WTC11 (cell line): ENCODE measurements around the gene NKAP. TPM values are rescaled to one million over a fixed set of nuclear protein-coding genes. Genes with fewer than 3 reads are reported as not detected.
"Not testable (repeated sequence)": the region's sequence is repeated elsewhere in the genome, so short reads cannot be mapped to it uniquely, and the experiment has no call there.

ENCODE experiments used
- ATAC-seq: fragments of 200-7000 bp; cut with Tn5 transposase; 2 replicates; pipeline ENCODE4 v1.10.0; 2021; ENCODE audit warnings: mild to moderate bottlenecking, moderate library complexity
- CTCF ChIA-PET: fragments of 300-600 bp; sonication (Branson Sonifier 250); formaldehyde crosslinking; loops from one replicate; lab custom pipeline; 2021; ENCODE audit warnings: antibody characterized with exemption; lab: Charles Lee
- POLR2A ChIA-PET: fragments of 350-600 bp; sonication (Branson Sonifier 250); formaldehyde crosslinking; loops from one replicate; lab custom pipeline; 2021; ENCODE audit warnings: antibody characterized with exemption; lab: Charles Lee
- DNase-seq: peaks from one replicate; pipeline ENCODE4 v3.0.0; 2021; ENCODE audit warnings: low spot score
- H3K27ac Mint-ChIP-seq: 2 replicates; pipeline ENCODE4 v1.8.0; 2021; ENCODE audit warnings: mixed read lengths
- H3K27me3 Mint-ChIP-seq: 2 replicates; pipeline ENCODE4 v1.8.0; 2021; ENCODE audit warnings: low read depth, mild to moderate bottlenecking, moderate library complexity, mixed read lengths
- H3K36me3 Mint-ChIP-seq: 2 replicates; pipeline ENCODE4 v1.8.0; 2021; ENCODE audit warnings: mixed read lengths
- H3K4me1 Mint-ChIP-seq: 2 replicates; pipeline ENCODE4 v1.8.0; 2022; ENCODE audit warnings: mixed read lengths
- H3K4me3 Mint-ChIP-seq: 2 replicates; pipeline ENCODE4 v1.8.0; 2021; ENCODE audit warnings: mild to moderate bottlenecking, moderate library complexity, mixed read lengths
- H3K9me3 Mint-ChIP-seq: 2 replicates; pipeline ENCODE4 v1.8.0; 2021; ENCODE audit warnings: mixed read lengths
- ATF3 ChIP-seq: sonication (generic); formaldehyde crosslinking; conservative IDR thresholded peaks from 2 replicates; pipeline ENCODE4 v1.8.1; 2022; ENCODE audit warnings: mild to moderate bottlenecking, missing genetic modification reagents
- CBFB ChIP-seq: sonication (generic); formaldehyde crosslinking; IDR thresholded peaks from 2 replicates; pipeline ENCODE4 v1.8.1; 2022; ENCODE audit warnings: mild to moderate bottlenecking, low read depth, missing genetic modification reagents
- CTCF ChIP-seq: fragments of 200-600 bp; IDR thresholded peaks from 2 replicates; pipeline ENCODE4 v1.8.0; 2022; ENCODE audit warnings: antibody characterized with exemption
- GABPB1 ChIP-seq: sonication (generic); formaldehyde crosslinking; IDR thresholded peaks from 2 replicates; pipeline ENCODE4 v1.8.1; 2023; ENCODE audit warnings: mild to moderate bottlenecking, missing genetic modification reagents
- HMGXB4 ChIP-seq: sonication (generic); formaldehyde crosslinking; IDR thresholded peaks from 2 replicates; pipeline ENCODE4 v1.8.1; 2023; ENCODE audit warnings: mild to moderate bottlenecking, moderate library complexity, missing genetic modification reagents
- OVOL2 ChIP-seq: fragments of 250-450 bp; sonication (Bioruptor Pico); IDR thresholded peaks from 2 replicates; pipeline ENCODE4 v1.9.0; 2021; ENCODE audit warnings: mild to moderate bottlenecking, borderline replicate concordance
- USF2 ChIP-seq: sonication (generic); formaldehyde crosslinking; IDR thresholded peaks from 2 replicates; pipeline ENCODE4 v1.8.1; 2023; ENCODE audit warnings: mild to moderate bottlenecking, missing genetic modification reagents, moderate library complexity
- ZBTB21 ChIP-seq: sonication (generic); formaldehyde crosslinking; IDR thresholded peaks from 2 replicates; pipeline ENCODE4 v1.8.1; 2023; ENCODE audit warnings: mild to moderate bottlenecking, missing genetic modification reagents, borderline replicate concordance
- ZNF396 ChIP-seq: fragments of 250-450 bp; sonication (Bioruptor Pico); IDR thresholded peaks from 2 replicates; pipeline ENCODE4 v1.8.0; 2021; ENCODE audit warnings: mild to moderate bottlenecking, moderate library complexity, borderline replicate concordance
- ZNF512 ChIP-seq: sonication (generic); formaldehyde crosslinking; IDR thresholded peaks from 2 replicates; pipeline ENCODE4 v1.8.1; 2022; ENCODE audit warnings: missing genetic modification reagents, borderline replicate concordance
- total RNA-seq: library from RNA; stranded (reverse); gene quantifications from 3 replicates; pipeline ENCODE4 v1.2.3, GENCODE V29; 2021
- TF ChIP-seq, protein P1 (sequence below): fragments of 250-450 bp; sonication (Bioruptor Pico); IDR thresholded peaks from 2 replicates; pipeline ENCODE4 v1.9.0; 2021; ENCODE audit warnings: mild to moderate bottlenecking
- TF ChIP-seq, protein P2 (sequence below): sonication (generic); formaldehyde crosslinking; IDR thresholded peaks from 2 replicates; pipeline ENCODE4 v1.8.0; 2022; ENCODE audit warnings: mild to moderate bottlenecking, missing genetic modification reagents
- TF ChIP-seq, protein P3 (sequence below): fragments of 250-450 bp; sonication (Bioruptor Pico); IDR thresholded peaks from 2 replicates; pipeline ENCODE4 v1.9.0; 2021; ENCODE audit warnings: mild to moderate bottlenecking
- TF ChIP-seq, protein P4 (sequence below): sonication (generic); formaldehyde crosslinking; IDR thresholded peaks from 2 replicates; pipeline ENCODE4 v1.8.1; 2023; ENCODE audit warnings: mild to moderate bottlenecking, missing genetic modification reagents

The NKAP gene
- total RNA-seq, 1 experiment from 2014 or later = 6.9 TPM

DNA sequence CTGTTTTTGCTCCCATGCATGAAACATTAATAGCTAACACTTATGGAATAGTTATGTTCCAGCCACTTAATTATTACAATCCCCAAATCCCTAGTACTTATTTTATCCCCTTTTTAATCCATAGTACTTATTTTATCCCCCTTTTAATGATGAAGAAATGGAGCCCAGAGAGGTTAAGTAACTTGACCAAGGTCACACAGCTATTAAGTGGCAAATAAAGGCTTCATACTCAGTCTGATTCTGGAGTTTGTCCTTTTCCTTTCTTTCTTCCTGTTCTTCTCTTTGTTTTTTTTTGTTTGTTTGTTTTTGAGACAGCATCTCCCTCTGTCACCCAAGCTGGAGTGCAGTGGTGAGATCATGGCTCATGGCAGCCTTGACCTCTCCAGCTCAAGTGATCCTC lies 2.2 kb downstream of the NKAP start (continued):
- TF ChIP-seq USF2 (CRISPR knock-in tag) = no peak
- TF ChIP-seq ZNF512 (CRISPR knock-in tag) = no peak

DNA sequence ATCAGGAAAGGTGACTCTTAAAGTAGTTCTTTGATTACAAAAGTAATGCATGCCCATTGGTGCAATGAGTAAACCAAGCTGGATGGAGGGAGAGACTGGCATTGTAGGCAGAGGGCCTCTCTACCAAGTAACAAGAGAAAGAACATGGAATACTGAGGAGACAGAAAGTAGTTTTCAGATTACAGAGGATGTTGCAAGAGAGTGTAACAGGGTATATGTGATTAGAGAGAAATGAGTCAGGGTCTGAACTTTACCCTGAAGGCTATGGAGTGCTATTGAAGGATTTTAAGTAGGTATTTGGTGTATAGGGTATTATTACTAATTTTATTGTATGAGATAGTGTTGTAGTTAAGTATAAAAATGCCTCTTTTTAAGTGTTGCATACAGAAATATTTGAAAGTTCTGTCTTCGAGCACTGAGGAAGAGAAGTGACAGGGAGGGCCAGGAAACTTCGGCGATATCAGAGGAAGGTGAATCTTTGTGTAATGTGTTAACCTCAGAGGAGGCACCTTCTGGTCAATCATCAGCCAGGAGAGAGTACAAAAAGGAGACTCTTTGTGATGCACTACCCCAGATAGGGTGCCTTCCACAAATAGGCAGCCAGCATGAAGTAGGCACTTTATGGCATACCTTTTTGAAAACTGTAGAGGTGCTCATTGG lies 8.2 kb downstream of the NKAP start:
- ChIA-PET POLR2A (no interaction called here), CTCF (no interaction called here)
- Mint-ChIP-seq H3K9me3 (no peaks in the 10 kb centered on the region), H3K27me3 (no peaks in the 10 kb centered on the region), H3K4me1 (no peaks in the 10 kb centered on the region), H3K27ac (no peak overlapping the region), H3K36me3 (peaks cover 20% of the 10 kb centered on the region), H3K4me3 (no peak overlapping the region)
- ATAC-seq = no peak
- DNase-seq = no peak
- TF ChIP-seq ZBTB21 (CRISPR knock-in tag) (no peak), GABPB1 (CRISPR knock-in tag) (peak; percentile 79), HMGXB4 (CRISPR knock-in tag) (no peak)
- TF ChIP-seq, protein P1, sequence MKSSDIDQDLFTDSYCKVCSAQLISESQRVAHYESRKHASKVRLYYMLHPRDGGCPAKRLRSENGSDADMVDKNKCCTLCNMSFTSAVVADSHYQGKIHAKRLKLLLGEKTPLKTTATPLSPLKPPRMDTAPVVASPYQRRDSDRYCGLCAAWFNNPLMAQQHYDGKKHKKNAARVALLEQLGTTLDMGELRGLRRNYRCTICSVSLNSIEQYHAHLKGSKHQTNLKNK (CRISPR knock-in tag) = no peak

DNA sequence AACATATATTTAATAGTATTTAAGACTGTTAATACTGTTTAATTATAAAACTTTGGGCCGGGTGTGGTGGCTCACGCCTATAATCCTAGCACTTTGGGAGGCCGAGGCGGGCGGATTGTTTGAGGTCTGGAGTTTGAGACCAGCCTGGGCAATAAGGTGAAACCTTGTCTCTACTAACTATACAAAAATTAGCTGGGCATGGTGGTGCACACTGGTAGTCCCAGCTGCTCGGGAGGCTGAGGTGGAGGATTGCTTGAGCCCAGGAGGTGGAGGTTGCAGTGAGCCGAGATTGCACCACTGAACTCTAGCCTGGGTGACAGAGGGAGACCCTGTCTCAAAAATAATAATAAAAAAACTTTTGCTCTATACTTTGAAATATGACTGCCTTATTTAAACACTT lies 21.2 kb downstream of the NKAP start:
- H3K9me3 Mint-ChIP-seq, H3K27me3 Mint-ChIP-seq, H3K36me3 Mint-ChIP-seq, CTCF ChIA-PET, H3K27ac Mint-ChIP-seq, H3K4me3 Mint-ChIP-seq, DNase-seq, POLR2A ChIA-PET, ATAC-seq, H3K4me1 Mint-ChIP-seq: not testable (repeated sequence)

DNA sequence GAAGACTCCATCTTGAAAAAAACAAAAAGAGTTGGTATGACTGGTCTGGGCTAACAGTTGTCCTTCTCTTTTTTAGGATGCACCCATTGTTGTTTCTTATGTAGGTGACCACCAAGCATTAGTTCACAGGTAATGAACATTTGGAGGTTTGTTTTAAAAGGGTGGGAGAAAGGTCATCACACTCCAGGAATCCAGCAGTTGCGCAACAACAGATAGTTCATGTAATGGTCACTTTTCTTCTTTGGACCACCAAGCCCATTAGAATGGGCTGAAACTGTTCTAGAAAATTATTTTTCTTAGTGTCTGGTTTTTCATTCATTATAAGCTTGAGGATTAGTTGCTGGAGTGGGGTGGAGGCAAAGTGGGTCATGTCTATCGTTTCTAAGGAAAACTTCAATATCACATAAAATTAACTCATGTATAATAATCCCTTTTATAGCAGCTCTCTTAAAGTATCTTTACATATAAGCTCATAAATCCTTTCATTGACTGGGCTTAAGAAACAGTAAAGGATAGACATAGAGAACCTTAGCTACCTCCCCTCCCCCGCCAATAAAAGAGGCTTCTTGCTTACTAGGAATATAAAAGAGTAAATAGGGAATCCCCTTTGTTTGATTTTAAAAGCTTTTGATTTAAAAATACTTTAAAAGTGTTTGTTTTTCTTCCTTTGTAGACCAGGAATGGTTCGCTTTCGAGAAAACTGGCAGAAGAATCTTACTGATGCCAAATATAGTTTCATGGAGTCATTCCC lies 23.5 kb downstream of the NKAP start:
- POLR2A ChIA-PET = no interaction called here
- no peaks in the 10 kb centered on the region for H3K4me1 Mint-ChIP-seq
- H3K27me3 Mint-ChIP-seq = no peaks in the 10 kb centered on the region
- no peak for DNase-seq
- no peak for ATAC-seq
- CTCF ChIA-PET = interaction anchor here (1.3 kb wide), 1 partner anchor 32 kb away, joined by 4 read pairs; no protein-coding TSS in a partner anchor
- peaks cover under 1% of the 10 kb centered on the region for H3K36me3 Mint-ChIP-seq
- no peak overlapping the region for H3K4me3 Mint-ChIP-seq
- no peaks in the 10 kb centered on the region for H3K9me3 Mint-ChIP-seq
- H3K27ac Mint-ChIP-seq = no peak overlapping the region
- TF ChIP-seq OVOL2 (CRISPR knock-in tag) (no peak), CBFB (CRISPR knock-in tag) (no peak), CTCF (no peak), ATF3 (CRISPR knock-in tag) (no peak), ZNF396 (CRISPR knock-in tag) (no peak)
- TF ChIP-seq, protein P2, sequence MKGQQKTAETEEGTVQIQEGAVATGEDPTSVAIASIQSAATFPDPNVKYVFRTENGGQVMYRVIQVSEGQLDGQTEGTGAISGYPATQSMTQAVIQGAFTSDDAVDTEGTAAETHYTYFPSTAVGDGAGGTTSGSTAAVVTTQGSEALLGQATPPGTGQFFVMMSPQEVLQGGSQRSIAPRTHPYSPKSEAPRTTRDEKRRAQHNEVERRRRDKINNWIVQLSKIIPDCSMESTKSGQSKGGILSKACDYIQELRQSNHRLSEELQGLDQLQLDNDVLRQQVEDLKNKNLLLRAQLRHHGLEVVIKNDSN (CRISPR knock-in tag) = no peak
- TF ChIP-seq, protein P3, sequence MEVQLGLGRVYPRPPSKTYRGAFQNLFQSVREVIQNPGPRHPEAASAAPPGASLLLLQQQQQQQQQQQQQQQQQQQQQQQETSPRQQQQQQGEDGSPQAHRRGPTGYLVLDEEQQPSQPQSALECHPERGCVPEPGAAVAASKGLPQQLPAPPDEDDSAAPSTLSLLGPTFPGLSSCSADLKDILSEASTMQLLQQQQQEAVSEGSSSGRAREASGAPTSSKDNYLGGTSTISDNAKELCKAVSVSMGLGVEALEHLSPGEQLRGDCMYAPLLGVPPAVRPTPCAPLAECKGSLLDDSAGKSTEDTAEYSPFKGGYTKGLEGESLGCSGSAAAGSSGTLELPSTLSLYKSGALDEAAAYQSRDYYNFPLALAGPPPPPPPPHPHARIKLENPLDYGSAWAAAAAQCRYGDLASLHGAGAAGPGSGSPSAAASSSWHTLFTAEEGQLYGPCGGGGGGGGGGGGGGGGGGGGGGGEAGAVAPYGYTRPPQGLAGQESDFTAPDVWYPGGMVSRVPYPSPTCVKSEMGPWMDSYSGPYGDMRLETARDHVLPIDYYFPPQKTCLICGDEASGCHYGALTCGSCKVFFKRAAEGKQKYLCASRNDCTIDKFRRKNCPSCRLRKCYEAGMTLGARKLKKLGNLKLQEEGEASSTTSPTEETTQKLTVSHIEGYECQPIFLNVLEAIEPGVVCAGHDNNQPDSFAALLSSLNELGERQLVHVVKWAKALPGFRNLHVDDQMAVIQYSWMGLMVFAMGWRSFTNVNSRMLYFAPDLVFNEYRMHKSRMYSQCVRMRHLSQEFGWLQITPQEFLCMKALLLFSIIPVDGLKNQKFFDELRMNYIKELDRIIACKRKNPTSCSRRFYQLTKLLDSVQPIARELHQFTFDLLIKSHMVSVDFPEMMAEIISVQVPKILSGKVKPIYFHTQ (CRISPR knock-in tag) = no peak
- TF ChIP-seq, protein P4, sequence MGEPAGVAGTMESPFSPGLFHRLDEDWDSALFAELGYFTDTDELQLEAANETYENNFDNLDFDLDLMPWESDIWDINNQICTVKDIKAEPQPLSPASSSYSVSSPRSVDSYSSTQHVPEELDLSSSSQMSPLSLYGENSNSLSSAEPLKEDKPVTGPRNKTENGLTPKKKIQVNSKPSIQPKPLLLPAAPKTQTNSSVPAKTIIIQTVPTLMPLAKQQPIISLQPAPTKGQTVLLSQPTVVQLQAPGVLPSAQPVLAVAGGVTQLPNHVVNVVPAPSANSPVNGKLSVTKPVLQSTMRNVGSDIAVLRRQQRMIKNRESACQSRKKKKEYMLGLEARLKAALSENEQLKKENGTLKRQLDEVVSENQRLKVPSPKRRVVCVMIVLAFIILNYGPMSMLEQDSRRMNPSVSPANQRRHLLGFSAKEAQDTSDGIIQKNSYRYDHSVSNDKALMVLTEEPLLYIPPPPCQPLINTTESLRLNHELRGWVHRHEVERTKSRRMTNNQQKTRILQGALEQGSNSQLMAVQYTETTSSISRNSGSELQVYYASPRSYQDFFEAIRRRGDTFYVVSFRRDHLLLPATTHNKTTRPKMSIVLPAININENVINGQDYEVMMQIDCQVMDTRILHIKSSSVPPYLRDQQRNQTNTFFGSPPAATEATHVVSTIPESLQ (CRISPR knock-in tag) = no peak
